Vagina (tissue), 2 donors: ENCODE data around the gene CDV3. TPM values are rescaled to one million over a fixed set of nuclear protein-coding genes. Genes with fewer than 3 reads are reported as not detected.
A peak's percentile ranks its signal among the peaks of the same experiment; 100 is the strongest.

Experiments used
- DNase-seq, 2 donors: peaks; one replicate each; pipeline ENCODE4 v3.0.0-alpha.2; 2017; ENCODE audit errors: extremely low spot score in 2 of 2
- H3K27ac ChIP-seq: fragments of 200-600 bp; sonication (generic); one replicate; pipeline ENCODE4 v1.5.1; 2019
- H3K27me3 ChIP-seq: fragments of 200-600 bp; sonication (generic); one replicate; pipeline ENCODE4 v1.5.1; 2019
- H3K36me3 ChIP-seq, 2 donors: fragments of 200-600 bp; sonication (generic); one replicate each; pipeline ENCODE4 v1.5.1; 2017 to 2019
- H3K4me1 ChIP-seq: fragments of 200-600 bp; sonication (generic); one replicate; pipeline ENCODE4 v1.5.1; 2019
- H3K4me3 ChIP-seq, 2 donors: fragments of 200-600 bp; sonication (generic); 1 replicate in 1 of 2; 2 replicates in 1 of 2; pipeline ENCODE4 v1.5.1; 2016 to 2019
- H3K9me3 ChIP-seq: fragments of 200-600 bp; sonication (generic); one replicate; pipeline ENCODE4 v1.5.1; 2019
- CTCF ChIP-seq, 3 experiments: fragments of 450-650 bp in 2 of 3; fragments of 200-600 bp in 1 of 3; sonication (generic) in 1 of 3; IDR thresholded peaks; one replicate each; pipeline ENCODE4 v1.5.1; 2017 to 2019; ENCODE audit warnings: antibody characterized with exemption in 3 of 3, mild to moderate bottlenecking in 2 of 3, moderate library complexity in 2 of 3
- POLR2A ChIP-seq, 2 donors: fragments of 450-650 bp; IDR thresholded peaks; one replicate each; pipeline ENCODE4 v1.6.1; 2017; ENCODE audit warnings: antibody characterized with exemption in 2 of 2, mild to moderate bottlenecking in 2 of 2, moderate library complexity in 2 of 2
- POLR2AphosphoS5 ChIP-seq, 2 donors: sonication (generic); formaldehyde crosslinking; IDR thresholded peaks; one replicate each; pipeline ENCODE4 v1.9.0; 2017; ENCODE audit warnings: antibody characterized with exemption in 2 of 2, mild to moderate bottlenecking in 2 of 2, low read depth in 1 of 2; ENCODE audit not compliant: insufficient read depth in 1 of 2
- intact Hi-C: fragments of 100-400 bp; cut with DNase I; formaldehyde crosslinking; loops from one replicate; pipeline ENCODE4 v1.15.1; 2023
- total RNA-seq: library from RNA; depleted of rRNA; stranded (reverse); fragments of >200 nt; gene quantifications from one replicate; pipeline ENCODE4 v1.2.3, GENCODE V29; 2016

CDV3 gene
- total RNA-seq, 1 donor from 2014 or later = 55.0 TPM

GRCh38 chr3:133573054-133573628, 345 bp upstream of the CDV3 start:
- Histone ChIP-seq H3K27me3 (no peaks in the 10 kb centered on the region), H3K9me3 (no peaks in the 10 kb centered on the region), H3K27ac (peak overlapping the region; percentile 90), H3K4me1 (peaks cover 39% of the 10 kb centered on the region), H3K4me3 (peak overlapping the region; percentile 73 to 93), H3K36me3 (peaks cover 0 to 22% of the 10 kb centered on the region in 2 donors)
- intact Hi-C loops = loop anchor here (5.0 kb wide), 1 partner anchor 851 kb away; the partner anchor contains the start of gene NPHP3
- TF ChIP-seq POLR2A (IDR thresholded peaks at IDR 0.05) (peak in 1 of 2 donors; percentile 50), POLR2AphosphoS5 (IDR thresholded peaks at IDR 0.05; ENCODE audit: insufficient read depth in 1 of 2, low read depth in 1 of 2) (peak in 1 of 2 donors; percentile 89), CTCF (IDR thresholded peaks at IDR 0.05) (peak in 1 of 3 experiments; percentile 6)
- peak; percentile 100 for DNase-seq

GRCh38 chr3:133574260-133574881, 885 bp downstream of the CDV3 start:
- H3K4me3 ChIP-seq = peak overlapping the region; percentile 73 to 93
- peaks cover 51% of the 10 kb centered on the region for H3K4me1 ChIP-seq
- intact Hi-C loops = loop anchor here (5.0 kb wide), 1 partner anchor 852 kb away; the partner anchor contains the start of gene NPHP3
- H3K27ac ChIP-seq = peak overlapping the region; percentile 90
- no peak for DNase-seq
- no peak for TF ChIP-seq CTCF (IDR thresholded peaks at IDR 0.05)
- peak in 1 of 2 donors; percentile 24 for TF ChIP-seq POLR2A (IDR thresholded peaks at IDR 0.05)
- peak; percentile 27 to 78 for TF ChIP-seq POLR2AphosphoS5 (IDR thresholded peaks at IDR 0.05; ENCODE audit: insufficient read depth in 1 of 2, low read depth in 1 of 2)
- H3K9me3 ChIP-seq = no peaks in the 10 kb centered on the region
- peaks cover 0 to 33% of the 10 kb centered on the region in 2 donors for H3K36me3 ChIP-seq
- no peaks in the 10 kb centered on the region for H3K27me3 ChIP-seq

GRCh38 chr3:133575086-133575485, 1.6 kb downstream of the CDV3 start:
- Histone ChIP-seq H3K4me1 (peaks cover 56% of the 10 kb centered on the region), H3K4me3 (peak overlapping the region; percentile 73 to 93), H3K36me3 (peaks cover 0 to 40% of the 10 kb centered on the region in 2 donors), H3K27me3 (no peaks in the 10 kb centered on the region), H3K9me3 (no peaks in the 10 kb centered on the region), H3K27ac (peak overlapping the region; percentile 90)
- DNase-seq = no peak
- TF ChIP-seq POLR2AphosphoS5 (IDR thresholded peaks at IDR 0.05; ENCODE audit: insufficient read depth in 1 of 2, low read depth in 1 of 2) (no peak), CTCF (IDR thresholded peaks at IDR 0.05) (no peak), POLR2A (IDR thresholded peaks at IDR 0.05) (no peak)
- intact Hi-C loops = no loop called here

GRCh38 chr3:133576169-133576568, 2.7 kb downstream of the CDV3 start:
- TF ChIP-seq POLR2A (IDR thresholded peaks at IDR 0.05) = no peak
- TF ChIP-seq CTCF (IDR thresholded peaks at IDR 0.05) = no peak
- TF ChIP-seq POLR2AphosphoS5 (IDR thresholded peaks at IDR 0.05; ENCODE audit: insufficient read depth in 1 of 2, low read depth in 1 of 2) = no peak
- H3K36me3 ChIP-seq = peaks cover 0 to 45% of the 10 kb centered on the region in 2 donors
- peak overlapping the region; percentile 15 for H3K27ac ChIP-seq
- intact Hi-C loops = no loop called here
- H3K4me3 ChIP-seq = peak overlapping the region in 1 of 2 donors; percentile 15
- DNase-seq = no peak
- H3K9me3 ChIP-seq = no peaks in the 10 kb centered on the region
- peaks cover 67% of the 10 kb centered on the region for H3K4me1 ChIP-seq
- H3K27me3 ChIP-seq = no peaks in the 10 kb centered on the region
